Panc1 (cell line): ENCODE measurements around the gene CALML4.

Experiments
- CTCF ChIP-seq: fragments of 450-650 bp; IDR thresholded peaks from 2 replicates; pipeline ENCODE4 v1.5.1; 2017; ENCODE audit warnings: mild to moderate bottlenecking
- SIN3A ChIP-seq: IDR thresholded peaks from 2 replicates; pipeline ENCODE4 v1.6.1; 2012; ENCODE audit warnings: low read depth, mild to moderate bottlenecking, low read length, moderate library complexity, borderline replicate concordance; ENCODE audit not compliant: insufficient read depth
- TF ChIP-seq, protein P1 (sequence below), 2 experiments: IDR thresholded peaks; 2 replicates each; pipeline ENCODE4 v1.6.1; 2011 to 2012; ENCODE audit warnings: low read depth in 2 of 2, control low read depth in 1 of 2, low read length in 1 of 2, mild to moderate bottlenecking in 1 of 2, moderate library complexity in 1 of 2; ENCODE audit not compliant: insufficient read depth in 1 of 2

- TF ChIP-seq CTCF (no peak), SIN3A (no peak)
- TF ChIP-seq, protein P1, sequence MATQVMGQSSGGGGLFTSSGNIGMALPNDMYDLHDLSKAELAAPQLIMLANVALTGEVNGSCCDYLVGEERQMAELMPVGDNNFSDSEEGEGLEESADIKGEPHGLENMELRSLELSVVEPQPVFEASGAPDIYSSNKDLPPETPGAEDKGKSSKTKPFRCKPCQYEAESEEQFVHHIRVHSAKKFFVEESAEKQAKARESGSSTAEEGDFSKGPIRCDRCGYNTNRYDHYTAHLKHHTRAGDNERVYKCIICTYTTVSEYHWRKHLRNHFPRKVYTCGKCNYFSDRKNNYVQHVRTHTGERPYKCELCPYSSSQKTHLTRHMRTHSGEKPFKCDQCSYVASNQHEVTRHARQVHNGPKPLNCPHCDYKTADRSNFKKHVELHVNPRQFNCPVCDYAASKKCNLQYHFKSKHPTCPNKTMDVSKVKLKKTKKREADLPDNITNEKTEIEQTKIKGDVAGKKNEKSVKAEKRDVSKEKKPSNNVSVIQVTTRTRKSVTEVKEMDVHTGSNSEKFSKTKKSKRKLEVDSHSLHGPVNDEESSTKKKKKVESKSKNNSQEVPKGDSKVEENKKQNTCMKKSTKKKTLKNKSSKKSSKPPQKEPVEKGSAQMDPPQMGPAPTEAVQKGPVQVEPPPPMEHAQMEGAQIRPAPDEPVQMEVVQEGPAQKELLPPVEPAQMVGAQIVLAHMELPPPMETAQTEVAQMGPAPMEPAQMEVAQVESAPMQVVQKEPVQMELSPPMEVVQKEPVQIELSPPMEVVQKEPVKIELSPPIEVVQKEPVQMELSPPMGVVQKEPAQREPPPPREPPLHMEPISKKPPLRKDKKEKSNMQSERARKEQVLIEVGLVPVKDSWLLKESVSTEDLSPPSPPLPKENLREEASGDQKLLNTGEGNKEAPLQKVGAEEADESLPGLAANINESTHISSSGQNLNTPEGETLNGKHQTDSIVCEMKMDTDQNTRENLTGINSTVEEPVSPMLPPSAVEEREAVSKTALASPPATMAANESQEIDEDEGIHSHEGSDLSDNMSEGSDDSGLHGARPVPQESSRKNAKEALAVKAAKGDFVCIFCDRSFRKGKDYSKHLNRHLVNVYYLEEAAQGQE (IDR thresholded peaks at IDR 0.05; ENCODE audit: insufficient read depth in 1 of 2, low read depth in 2 of 2, low read length in 1 of 2), result no peak
Measured at GRCh38 chr15:68183616-68184315, 21.4 kb downstream of the CALML4 start.
